ENCODE results near the gene AGFG1.

Gene AGFG1

DNA sequence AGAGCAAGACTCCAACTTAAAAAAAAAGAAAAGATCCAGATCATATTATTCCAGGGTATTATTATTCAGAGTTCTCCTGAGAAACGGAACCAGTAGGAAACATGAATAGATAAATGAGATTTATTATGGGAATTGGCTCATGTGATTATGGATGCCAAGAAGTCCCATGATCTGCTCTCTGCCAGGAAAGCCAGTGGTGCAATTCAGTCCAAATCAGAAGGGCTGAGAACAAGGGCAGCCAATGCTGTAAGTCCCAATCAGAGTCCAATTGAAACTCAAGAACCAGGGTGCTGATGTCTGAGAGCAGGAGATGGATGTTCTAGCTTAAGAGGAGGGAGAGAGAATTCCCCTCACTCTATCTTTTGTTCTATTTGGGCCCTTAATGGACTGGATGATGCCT is 134.5 kb downstream of the AGFG1 start:
- DNase-seq, result no peak
- TF ChIP-seq GATA1 (IDR thresholded peaks at IDR 0.05; ENCODE audit: low read depth, low read length) (no peak), POLR2A (IDR thresholded peaks at IDR 0.05; ENCODE audit: low read length) (no peak)

DNA sequence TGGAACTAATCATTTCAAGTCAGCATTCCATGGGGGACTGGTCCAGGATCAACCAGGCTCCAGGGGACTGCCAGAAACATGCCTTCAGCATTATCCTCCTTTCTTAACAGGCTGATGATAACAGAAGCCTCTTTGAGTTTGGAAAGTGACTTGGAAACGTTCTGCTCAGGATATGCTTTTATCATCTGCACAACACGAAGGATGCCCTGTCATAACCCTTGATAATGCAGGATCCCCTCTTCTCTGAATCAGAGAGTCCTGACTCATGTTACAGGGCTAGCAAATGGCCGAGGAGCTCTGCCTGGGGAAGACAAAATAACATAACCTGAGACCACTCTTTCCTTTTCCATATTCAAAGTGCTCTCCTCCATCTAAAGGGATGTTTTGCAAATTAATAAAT is 136.0 kb downstream of the AGFG1 start:
- no peak for DNase-seq
- TF ChIP-seq POLR2A (IDR thresholded peaks at IDR 0.05; ENCODE audit: low read length), result no peak
- no peak for TF ChIP-seq GATA1 (IDR thresholded peaks at IDR 0.05; ENCODE audit: low read depth, low read length)

DNA sequence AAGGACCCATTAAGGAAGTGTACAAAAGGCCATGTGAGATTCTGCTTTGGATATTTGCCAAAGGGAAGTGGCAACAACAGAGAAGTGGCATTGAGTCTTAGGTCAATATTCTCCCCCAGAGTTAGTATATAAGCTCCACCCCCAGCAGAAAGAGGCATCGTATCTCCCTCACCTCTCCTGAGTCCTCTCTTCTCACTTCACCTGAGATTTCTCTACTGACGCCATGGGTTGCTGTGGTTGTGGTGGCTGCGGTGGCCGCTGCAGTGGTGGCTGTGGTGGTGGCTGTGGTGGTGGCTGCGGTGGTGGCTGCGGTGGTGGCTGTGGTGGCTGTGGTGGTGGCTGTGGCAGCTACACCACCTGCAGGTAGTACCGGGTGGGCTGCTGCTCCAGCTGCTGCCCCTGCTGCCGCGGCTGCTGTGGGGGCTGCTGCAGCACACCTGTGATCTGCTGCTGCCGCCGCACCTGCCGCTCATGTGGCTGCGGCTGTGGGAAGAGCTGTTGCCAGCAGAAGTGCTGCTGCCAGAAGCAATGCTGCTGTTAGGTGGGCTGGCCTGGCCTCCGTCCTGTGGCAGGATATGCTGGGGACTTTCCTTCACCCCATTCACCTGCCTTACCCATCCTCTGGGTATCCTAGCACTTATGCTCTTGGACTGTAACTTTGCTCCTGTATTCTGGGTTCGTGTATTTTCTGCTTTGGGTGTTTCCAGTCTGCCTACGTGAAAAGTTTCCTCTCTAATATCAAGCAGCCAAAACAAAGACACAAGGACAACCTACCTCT is 136.8 kb downstream of the AGFG1 start:
- no peak for TF ChIP-seq POLR2A (IDR thresholded peaks at IDR 0.05; ENCODE audit: low read length)
- no peak for TF ChIP-seq GATA1 (IDR thresholded peaks at IDR 0.05; ENCODE audit: low read depth, low read length)
- DNase-seq, result no peak

DNA sequence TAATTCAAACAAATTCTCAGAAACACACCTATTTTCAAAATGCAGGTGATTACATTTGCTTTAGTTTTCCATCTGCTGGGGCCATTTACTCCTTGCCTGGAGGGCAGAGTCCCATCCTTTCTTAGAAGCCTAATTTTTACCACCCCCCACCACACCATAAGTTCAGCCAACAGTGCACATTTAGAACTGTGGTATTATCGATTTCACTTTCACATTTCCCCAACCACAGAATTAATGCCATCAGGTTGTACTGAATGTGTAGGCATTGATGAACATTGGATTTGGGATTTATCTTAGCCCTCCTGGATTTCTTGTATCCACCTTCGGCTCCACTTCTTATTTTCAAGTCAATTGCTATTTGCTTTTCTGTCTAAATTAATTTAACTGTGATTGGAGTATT is 138.2 kb downstream of the AGFG1 start:
- DNase-seq, result no peak
- no peak for TF ChIP-seq GATA1 (IDR thresholded peaks at IDR 0.05; ENCODE audit: low read depth, low read length)
- no peak for TF ChIP-seq POLR2A (IDR thresholded peaks at IDR 0.05; ENCODE audit: low read length)
